Measurements from ENCODE around the gene CHID1. TPM values are rescaled to one million over a fixed set of nuclear protein-coding genes. Genes with fewer than 3 reads are reported as not detected.

The CHID1 gene
- total and polyA plus RNA-seq, 9 of the 15 experiments (the other 6 are each of a cell fraction or from before 2014, with no cell fraction given): 15.1 to 108 (median 39.8) TPM

GRCh38 chr11:911031-911889, 650 bp upstream of the CHID1 start (continued):
- TF ChIP-seq ZNF282 (CRISPR knock-in tag; IDR thresholded peaks at IDR 0.05) (no peak; the same call in 1 of the 2 replicates), YY1 (IDR thresholded peaks at IDR 0.05; ENCODE audit: borderline replicate concordance in 1 of 3, control insufficient read depth in 1 of 3, extremely low read depth in 1 of 3, insufficient read depth in 3 of 3, insufficient read length in 1 of 3, insufficient replicate concordance in 2 of 3, low read depth in 1 of 3, low read length in 2 of 3) (peak; percentile 8 to 49 (median 14)), SIN3A (IDR thresholded peaks at IDR 0.05; ENCODE audit: borderline replicate concordance in 2 of 2, control insufficient read depth in 1 of 2, low read depth in 2 of 2, low read length in 2 of 2) (no peak), ZNF224 (CRISPR knock-in tag; IDR thresholded peaks at IDR 0.05) (no peak), CUX1 (CRISPR knock-in tag; IDR thresholded peaks at IDR 0.05) (no peak), ZNF76 (CRISPR knock-in tag; IDR thresholded peaks at IDR 0.05; ENCODE audit: borderline replicate concordance) (no peak), HINFP (tag; conservative IDR thresholded peaks at IDR 0.05; ENCODE audit: low read depth) (no peak), NCOA6 (IDR thresholded peaks at IDR 0.05) (no peak), ZNF395 (CRISPR knock-in tag; IDR thresholded peaks at IDR 0.05) (no peak), ZNF12 (CRISPR knock-in tag; IDR thresholded peaks at IDR 0.05) (no peak), TEAD4 (IDR thresholded peaks at IDR 0.05; ENCODE audit: low read length) (0 out of 2 replicates have a peak, but pooled peaks have one; percentile 23), TEAD4 (CRISPR knock-in tag; IDR thresholded peaks at IDR 0.05; ENCODE audit: borderline replicate concordance) (no peak), ZBTB26 (CRISPR knock-in tag; IDR thresholded peaks at IDR 0.05) (no peak), PHF20 (IDR thresholded peaks at IDR 0.05; ENCODE audit: partially characterized antibody) (no peak), MXD1 (CRISPR knock-in tag; IDR thresholded peaks at IDR 0.05; ENCODE audit: borderline replicate concordance, poor library complexity, severe bottlenecking) (peak; percentile 20)
